ENCODE results near the gene ARRDC5. TPM values are rescaled to one million over a fixed set of nuclear protein-coding genes. Genes with fewer than 3 reads are reported as not detected.
"Not testable (repeated sequence)": the region's sequence is repeated elsewhere in the genome, so short reads cannot be mapped to it uniquely, and the experiment has no call there.

ARRDC5 gene
- total RNA-seq, 2 donors from 2014 or later = 1.6 to 2.2 TPM

- ATAC-seq (no peak), DNase-seq (ENCODE audit: low spot score) (no peak)
- no peak overlapping the region for H3K4me3 Mint-ChIP-seq
- H3K9me3 Mint-ChIP-seq = no peaks in the 10 kb centered on the region
- H3K4me1 Mint-ChIP-seq (ENCODE audit: low read depth in 2 of 2) = peaks cover 16 to 22% of the 10 kb centered on the region in 2 donors
- H3K36me3 Mint-ChIP-seq = no peaks in the 10 kb centered on the region
- H3K27ac Mint-ChIP-seq = peak overlapping the region in 1 of 2 donors; percentile 16
- H3K27me3 Mint-ChIP-seq = peaks cover 0 to 2% of the 10 kb centered on the region in 2 donors
These were observed 31.0 kb downstream of the ARRDC5 start for GRCh38 chr19:4871711-4872110.

DNA sequence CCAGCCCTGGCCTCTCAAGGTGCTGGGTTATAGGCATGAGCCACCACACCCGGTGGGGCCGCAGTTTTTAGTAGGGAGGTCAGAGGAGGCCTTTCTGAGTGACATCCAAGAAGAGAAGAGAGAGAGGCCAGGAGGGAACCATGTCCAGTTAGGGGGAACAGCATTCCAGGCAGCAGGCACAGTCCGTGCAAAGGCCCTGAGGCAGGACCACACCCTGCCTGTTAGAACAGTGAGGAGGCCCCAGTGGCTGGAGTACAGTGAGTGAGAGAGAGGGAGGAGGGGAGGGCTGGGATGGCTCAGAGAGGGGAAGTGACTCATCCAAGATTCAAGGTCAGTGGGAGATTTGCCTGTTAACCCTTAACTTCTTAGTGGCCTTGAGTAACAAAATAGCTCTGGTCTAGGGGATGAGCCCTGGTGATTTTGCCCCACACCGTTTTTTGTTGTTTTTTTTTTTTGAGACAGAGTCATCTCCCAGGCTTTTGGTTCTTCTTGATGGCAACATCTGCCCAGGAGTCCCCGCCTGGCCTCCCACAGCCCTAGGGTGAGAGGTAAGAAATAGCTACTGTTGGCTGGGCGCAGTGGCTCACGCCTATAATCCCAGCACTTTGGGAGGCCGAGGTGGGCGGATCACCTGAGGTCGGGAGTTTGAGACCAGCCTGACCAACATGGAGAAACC lies 32.5 kb downstream of the ARRDC5 start:
- Mint-ChIP-seq H3K9me3 (no peaks in the 10 kb centered on the region), H3K36me3 (no peaks in the 10 kb centered on the region), H3K27ac (peak overlapping the region in 1 of 2 donors; percentile 69), H3K4me3 (peak overlapping the region; percentile 21), H3K4me1 (ENCODE audit: low read depth in 2 of 2) (peaks cover 16 to 27% of the 10 kb centered on the region in 2 donors), H3K27me3 (peaks cover 0 to 2% of the 10 kb centered on the region in 2 donors)
- DNase-seq (ENCODE audit: low spot score) = peak; percentile 66
- ATAC-seq = peak; percentile 54 to 70

GRCh38 chr19:4868286-4868834 lies 34.3 kb downstream of the ARRDC5 start:
- H3K36me3 Mint-ChIP-seq = no peaks in the 10 kb centered on the region
- peaks cover 0 to 2% of the 10 kb centered on the region in 2 donors for H3K27me3 Mint-ChIP-seq
- ATAC-seq = no peak
- no peaks in the 10 kb centered on the region for H3K9me3 Mint-ChIP-seq
- DNase-seq (ENCODE audit: low spot score) = no peak
- peak overlapping the region in 1 of 2 donors; percentile 43 for H3K27ac Mint-ChIP-seq
- peaks cover 16 to 27% of the 10 kb centered on the region in 2 donors for H3K4me1 Mint-ChIP-seq (ENCODE audit: low read depth in 2 of 2)
- peak overlapping the region; percentile 77 for H3K4me3 Mint-ChIP-seq

- no peaks in the 10 kb centered on the region for H3K9me3 Mint-ChIP-seq
- H3K4me3 Mint-ChIP-seq = peak within 1 kb of the TSS; percentile 77
- DNase-seq (ENCODE audit: low spot score) (peak; percentile 95), ATAC-seq (peak; percentile 97 to 99)
- H3K4me1 Mint-ChIP-seq (ENCODE audit: low read depth in 2 of 2) = peaks cover 15 to 26% of the 10 kb centered on the region in 2 donors
- peaks cover 0 to 2% of the 10 kb centered on the region in 2 donors for H3K27me3 Mint-ChIP-seq
- peak within 1 kb of the TSS in 1 of 2 donors; percentile 45 for H3K27ac Mint-ChIP-seq
- no peaks in the 10 kb centered on the region for H3K36me3 Mint-ChIP-seq
These were observed 35.0 kb downstream of the ARRDC5 start, which contains the start of gene PLIN3 for GRCh38 chr19:4867534-4868285. TSS of gene PLIN3 (minus strand) at chr19:4867667. CDS start at chr19:4861394, 6,273 bp downstream.

GRCh38 chr19:4866595-4867424 lies 35.9 kb downstream of the ARRDC5 start:
- H3K36me3 Mint-ChIP-seq = no peaks in the 10 kb centered on the region
- no peaks in the 10 kb centered on the region for H3K27me3 Mint-ChIP-seq
- peak overlapping the region; percentile 77 for H3K4me3 Mint-ChIP-seq
- ATAC-seq (no peak), DNase-seq (ENCODE audit: low spot score) (peak; percentile 65)
- no peaks in the 10 kb centered on the region for H3K9me3 Mint-ChIP-seq
- H3K4me1 Mint-ChIP-seq (ENCODE audit: low read depth in 2 of 2) = peaks cover 11 to 23% of the 10 kb centered on the region in 2 donors
- peak overlapping the region in 1 of 2 donors; percentile 45 for H3K27ac Mint-ChIP-seq

GRCh38 chr19:4861147-4861546 lies 41.5 kb downstream of the ARRDC5 start:
- Mint-ChIP-seq H3K36me3 (no peaks in the 10 kb centered on the region), H3K4me1 (ENCODE audit: low read depth in 2 of 2) (no peaks in the 10 kb centered on the region), H3K27ac (no peak overlapping the region), H3K27me3 (no peaks in the 10 kb centered on the region), H3K9me3 (no peaks in the 10 kb centered on the region), H3K4me3 (no peak overlapping the region)
- no peak for DNase-seq (ENCODE audit: low spot score)
- peak in 1 of 2 donors; percentile 32 for ATAC-seq

DNA sequence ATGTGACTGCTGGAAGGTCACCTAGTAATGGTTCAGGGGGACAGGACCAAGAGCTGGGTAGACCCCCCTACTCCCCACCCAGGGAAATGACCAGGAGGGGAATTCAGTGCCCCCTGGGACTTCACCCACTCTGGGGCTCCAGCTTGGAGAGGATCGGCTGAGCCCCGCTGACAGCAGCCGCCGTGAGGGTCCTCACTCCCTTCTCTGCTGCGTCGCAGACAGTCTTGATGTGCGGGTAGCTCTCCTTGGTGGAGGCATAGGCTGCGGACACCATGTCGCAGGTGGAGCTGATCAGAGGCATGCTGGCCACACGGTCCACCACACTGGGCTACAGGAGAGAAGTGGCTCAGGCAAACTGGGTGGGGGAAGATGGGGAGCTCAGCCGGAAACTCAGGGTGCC lies 43.0 kb downstream of the ARRDC5 start:
- no peak for DNase-seq (ENCODE audit: low spot score)

DNA sequence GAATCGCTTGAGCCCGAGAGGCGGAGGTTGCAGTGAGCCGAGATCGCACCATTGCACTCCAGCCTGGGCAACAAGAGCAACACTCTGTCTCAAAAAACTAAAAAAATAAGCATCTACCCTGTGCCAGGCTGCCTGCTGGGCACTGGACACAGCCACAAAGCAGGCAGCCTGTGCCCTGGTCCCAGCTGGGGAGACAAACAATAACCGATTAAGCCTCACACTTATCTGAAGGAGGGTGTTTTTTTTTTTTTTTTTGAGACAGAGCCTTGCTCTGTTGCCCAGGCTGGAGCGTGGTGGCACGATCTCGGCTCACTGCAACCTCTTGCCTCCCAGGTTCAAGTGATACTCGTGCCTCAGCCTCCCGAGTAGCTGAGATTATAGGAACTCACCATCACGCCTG lies 46.2 kb downstream of the ARRDC5 start:
- not testable (repeated sequence) for DNase-seq (ENCODE audit: low spot score); H3K27me3 Mint-ChIP-seq; H3K27ac Mint-ChIP-seq; H3K4me3 Mint-ChIP-seq; H3K4me1 Mint-ChIP-seq (ENCODE audit: low read depth in 2 of 2); H3K36me3 Mint-ChIP-seq; H3K9me3 Mint-ChIP-seq; ATAC-seq

More for the DNA sequence above, 43.0 kb downstream of the ARRDC5 start:
- Mint-ChIP-seq H3K4me1 (ENCODE audit: low read depth in 2 of 2) (no peaks in the 10 kb centered on the region), H3K4me3 (no peak overlapping the region), H3K36me3 (no peaks in the 10 kb centered on the region), H3K27ac (no peak overlapping the region), H3K27me3 (no peaks in the 10 kb centered on the region), H3K9me3 (no peaks in the 10 kb centered on the region)
- ATAC-seq = peak in 1 of 2 donors; percentile 32

GRCh38 chr19:4853506-4853905 lies 49.2 kb downstream of the ARRDC5 start:
- not testable (repeated sequence) for H3K4me3 Mint-ChIP-seq, H3K36me3 Mint-ChIP-seq

GRCh38 chr19:4852484-4852883 lies 50.2 kb downstream of the ARRDC5 start:
- no peak for DNase-seq (ENCODE audit: low spot score)
- H3K27me3 Mint-ChIP-seq = no peaks in the 10 kb centered on the region
- no peak for ATAC-seq
- no peaks in the 10 kb centered on the region for H3K36me3 Mint-ChIP-seq
- no peak overlapping the region for H3K4me3 Mint-ChIP-seq
- no peak overlapping the region for H3K27ac Mint-ChIP-seq
- peaks cover 0 to 3% of the 10 kb centered on the region in 2 donors for H3K4me1 Mint-ChIP-seq (ENCODE audit: low read depth in 2 of 2)
- no peaks in the 10 kb centered on the region for H3K9me3 Mint-ChIP-seq

More at GRCh38 chr19:4853506-4853905, 49.2 kb downstream of the ARRDC5 start:
- H3K27ac Mint-ChIP-seq; ATAC-seq; H3K27me3 Mint-ChIP-seq; H3K4me1 Mint-ChIP-seq (ENCODE audit: low read depth in 2 of 2); DNase-seq (ENCODE audit: low spot score); H3K9me3 Mint-ChIP-seq: not testable (repeated sequence)

GRCh38 chr19:4851551-4852290 lies 51.0 kb downstream of the ARRDC5 start:
- ATAC-seq (peak; percentile 86 to 88), DNase-seq (ENCODE audit: low spot score) (peak; percentile 72)
- Mint-ChIP-seq H3K27ac (peak overlapping the region in 1 of 2 donors; percentile 53), H3K27me3 (no peaks in the 10 kb centered on the region), H3K9me3 (no peaks in the 10 kb centered on the region), H3K4me3 (no peak overlapping the region), H3K36me3 (no peaks in the 10 kb centered on the region), H3K4me1 (ENCODE audit: low read depth in 2 of 2) (peaks cover 0 to 3% of the 10 kb centered on the region in 2 donors)

- Mint-ChIP-seq H3K27me3 (no peaks in the 10 kb centered on the region), H3K4me3 (no peak overlapping the region), H3K36me3 (no peaks in the 10 kb centered on the region), H3K4me1 (ENCODE audit: low read depth in 2 of 2) (peaks cover 0 to 6% of the 10 kb centered on the region in 2 donors), H3K27ac (no peak overlapping the region), H3K9me3 (no peaks in the 10 kb centered on the region)
- DNase-seq (ENCODE audit: low spot score) (no peak), ATAC-seq (no peak)
These were observed 53.7 kb downstream of the ARRDC5 start for GRCh38 chr19:4849019-4849418.

Measured in natural killer cell treated with Interleukin-12 subunit alpha and Interleukin-12 subunit beta and Interleukin-15 and Interleukin-18, amount 100 ng/mL, for 72 hours (primary cell).